Renal cortex interstitium (tissue), 11 donors: ENCODE data around the gene RPH3AL. TPM values are rescaled to one million over a fixed set of nuclear protein-coding genes. Genes with fewer than 3 reads are reported as not detected.
A peak's percentile ranks its signal among the peaks of the same experiment; 100 is the strongest.
"Not testable (repeated sequence)": the region's sequence is repeated elsewhere in the genome, so short reads cannot be mapped to it uniquely, and the experiment has no call there.

Experiments used
- DNase-seq, 11 donors: peaks; one replicate each; pipeline ENCODE4 v3.0.0-alpha.2; 2013; ENCODE audit warnings: low read depth in 9 of 11, low spot score in 4 of 11; ENCODE audit errors: extremely low read depth in 1 of 11
- polyA plus RNA-seq, 3 donors: library from polyadenylated mRNA; unstranded; fragments of 120-200 nt; gene quantifications; one replicate each; pipeline ENCODE4 v1.2.1, GENCODE V29; 2013; ENCODE audit not compliant: insufficient read length in 3 of 3

The RPH3AL gene
- polyA plus RNA-seq, 3 donors: 12.7 to 31.3 (median 17.6) TPM

- DNase-seq: peak; percentile 74 to 91 (median 85)
These were observed 30.3 kb upstream of the RPH3AL start for GRCh38 chr17:382644-383533.

DNA sequence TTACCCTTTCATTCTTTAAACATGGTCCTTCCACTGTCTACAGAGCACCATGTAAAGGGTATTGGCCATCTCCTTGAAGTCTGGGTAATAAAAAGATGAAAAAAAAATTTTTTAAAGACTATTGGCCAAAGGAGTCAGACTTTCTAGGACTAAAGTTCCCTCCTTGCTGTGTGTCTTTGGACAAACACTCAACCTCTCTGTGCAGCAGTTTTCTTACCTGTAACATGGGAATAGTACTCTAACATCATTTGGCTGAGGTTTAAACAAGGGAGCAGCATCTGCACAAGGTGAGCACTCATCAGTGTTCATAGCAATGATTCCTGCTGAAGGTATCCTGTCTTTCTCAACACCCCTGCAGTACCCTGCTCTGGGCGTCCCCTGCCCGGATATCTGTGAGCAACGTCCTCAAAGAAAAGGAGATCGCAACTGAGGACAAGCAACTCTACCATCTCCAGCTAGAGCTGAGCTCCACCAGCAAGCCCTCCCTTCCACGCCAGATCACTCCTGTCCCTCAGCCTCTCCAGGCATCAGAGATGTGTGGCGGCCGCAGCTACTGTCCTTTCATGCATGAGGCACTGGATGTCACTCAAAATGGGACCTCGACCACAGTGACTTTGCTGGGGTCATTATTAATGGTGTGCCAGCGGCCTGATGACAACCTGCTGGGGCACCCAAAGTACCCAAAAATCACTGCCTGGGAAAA is 29.5 kb upstream of the RPH3AL start:
- DNase-seq: no peak

DNA sequence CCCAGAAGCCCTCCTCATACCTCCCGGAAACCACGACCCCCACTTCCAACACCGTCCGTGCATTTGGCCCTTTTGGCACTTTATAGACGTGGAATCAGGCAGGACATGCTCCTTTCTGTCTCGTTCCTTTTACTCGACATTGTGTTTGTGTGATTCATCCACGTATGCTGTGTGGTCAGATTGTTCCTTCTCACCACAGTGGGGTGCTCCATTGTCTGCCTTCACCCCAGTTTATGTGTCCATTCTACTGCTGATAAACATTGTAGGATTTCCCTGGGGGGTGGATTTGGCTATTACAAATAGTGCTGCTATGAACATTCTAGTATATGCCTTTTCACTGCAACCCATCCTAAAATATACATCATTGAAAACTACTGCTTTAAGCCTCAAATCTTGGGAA is 28.9 kb upstream of the RPH3AL start:
- no peak for DNase-seq

GRCh38 chr17:379531-380465 is 27.2 kb upstream of the RPH3AL start:
- DNase-seq: no peak

GRCh38 chr17:378068-378467 is 25.5 kb upstream of the RPH3AL start:
- DNase-seq: no peak

GRCh38 chr17:376936-377863 is 24.6 kb upstream of the RPH3AL start:
- no peak for DNase-seq

DNA sequence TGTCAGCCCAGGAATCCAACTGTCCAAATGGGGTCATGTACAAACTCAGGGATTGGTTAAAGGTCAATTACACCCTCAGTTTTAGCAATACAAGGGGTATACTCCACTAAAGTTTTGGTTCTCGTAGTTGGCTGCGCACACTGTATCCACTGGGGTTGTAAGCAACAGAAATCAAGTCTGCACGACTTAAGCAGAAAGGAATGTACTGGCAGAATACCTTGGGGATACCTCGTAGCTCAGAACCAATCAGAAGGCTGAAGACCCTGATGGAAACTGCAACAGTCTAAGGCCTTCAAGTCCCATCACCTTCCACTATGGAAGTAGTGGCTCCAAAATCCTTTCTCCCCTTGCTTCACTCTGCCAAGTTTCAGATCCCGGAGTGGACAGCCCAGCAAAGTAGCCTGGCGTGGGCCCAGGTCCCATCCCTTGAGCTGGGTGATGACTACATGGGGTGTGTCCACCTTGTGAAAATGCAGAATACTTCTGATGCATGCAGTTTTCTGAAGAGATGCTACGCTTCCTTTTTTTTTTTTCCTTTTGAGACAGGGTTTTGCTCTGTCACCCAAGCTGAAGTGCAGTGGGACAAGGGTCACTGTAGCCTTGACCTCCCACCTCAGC is 21.1 kb upstream of the RPH3AL start:
- no peak for DNase-seq

- no peak for DNase-seq
These were observed 19.8 kb upstream of the RPH3AL start for GRCh38 chr17:372157-373152.

- DNase-seq: no peak
These were observed 19.0 kb upstream of the RPH3AL start for GRCh38 chr17:371583-371982.

GRCh38 chr17:367656-368055 is 15.0 kb upstream of the RPH3AL start:
- not testable (repeated sequence) for DNase-seq

GRCh38 chr17:366657-367615 is 14.3 kb upstream of the RPH3AL start:
- DNase-seq: not testable (repeated sequence)

- no peak for DNase-seq
These were observed 12.2 kb upstream of the RPH3AL start for GRCh38 chr17:364766-365165.

GRCh38 chr17:364308-364707 is 11.7 kb upstream of the RPH3AL start:
- DNase-seq: no peak

DNA sequence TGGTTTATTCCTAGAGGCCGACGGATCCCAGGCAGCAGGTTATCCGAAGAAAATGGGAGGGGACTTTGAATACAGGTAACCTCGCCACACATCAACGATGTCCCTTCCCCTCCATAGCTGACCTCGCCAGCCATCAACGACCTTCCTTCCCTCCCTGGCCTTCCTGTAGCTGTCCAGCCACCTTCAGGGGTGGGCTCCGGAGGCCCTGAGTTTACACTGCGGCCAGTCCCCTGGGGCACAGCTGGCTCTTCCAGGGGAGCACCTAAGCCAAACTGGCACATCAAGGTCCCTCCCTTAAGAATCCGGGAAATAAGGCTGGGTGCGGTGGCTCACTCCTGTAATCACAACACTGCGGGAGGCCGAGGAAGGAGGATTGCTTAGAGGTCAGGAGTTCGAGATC is 10.1 kb upstream of the RPH3AL start:
- no peak for DNase-seq

DNA sequence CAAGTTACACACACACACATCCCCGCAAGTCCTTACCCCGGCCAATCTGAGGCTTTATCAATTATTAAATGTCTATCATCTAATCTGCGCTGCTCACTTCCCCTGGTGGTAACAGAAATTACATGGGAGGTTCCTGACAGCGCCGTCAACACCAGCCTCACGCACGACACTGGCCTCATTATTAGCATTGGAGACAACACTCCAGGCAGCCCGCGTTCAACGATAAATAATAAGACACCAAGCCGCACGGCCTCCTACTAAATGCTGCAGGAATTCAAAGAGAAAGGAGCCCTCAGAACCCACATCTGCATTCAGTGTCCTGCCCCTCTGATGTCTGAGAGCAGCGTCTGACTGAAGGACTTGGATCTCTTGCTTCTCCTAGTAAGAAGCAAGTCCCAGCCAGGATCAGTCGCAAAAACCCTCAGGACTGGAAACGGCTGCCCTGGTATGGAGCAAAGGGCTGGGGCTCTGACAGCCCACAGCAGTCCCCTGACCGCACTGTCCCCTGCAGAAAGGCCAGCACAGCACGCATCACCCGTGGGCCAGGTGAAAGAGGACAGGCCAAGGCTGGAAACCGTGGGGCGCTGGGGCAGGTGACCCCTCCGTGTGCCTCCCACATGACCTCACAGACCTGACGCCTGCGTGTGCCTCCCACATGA is 7.6 kb upstream of the RPH3AL start:
- DNase-seq: no peak
